HT-29 (cell line): ENCODE data around the gene ALDH1A3. TPM values are rescaled to one million over a fixed set of nuclear protein-coding genes. Genes with fewer than 3 reads are reported as not detected.

Experiments used
- DNase-seq: peaks from one replicate; pipeline ENCODE4 v3.0.0-alpha.2; 2015; ENCODE audit warnings: low spot score
- small RNA-seq: library from RNA; depleted of rRNA; stranded (forward); fragments of <200 nt; gene quantifications from one replicate; pipeline ENCODE3, GENCODE V24; 2014
- total RNA-seq: library from RNA; depleted of rRNA; stranded (reverse); fragments of >200 nt; shearing (Covaris generic); gene quantifications from 2 replicates; pipeline ENCODE4 v1.2.3, GENCODE V29; 2014; rRNA removed

The ALDH1A3 gene
- total RNA-seq, 1 experiment from 2014 or later: 21.0 TPM

GRCh38 chr15:100949691-100950090 lies 70.1 kb downstream of the ALDH1A3 start:
- no peak for DNase-seq

DNA sequence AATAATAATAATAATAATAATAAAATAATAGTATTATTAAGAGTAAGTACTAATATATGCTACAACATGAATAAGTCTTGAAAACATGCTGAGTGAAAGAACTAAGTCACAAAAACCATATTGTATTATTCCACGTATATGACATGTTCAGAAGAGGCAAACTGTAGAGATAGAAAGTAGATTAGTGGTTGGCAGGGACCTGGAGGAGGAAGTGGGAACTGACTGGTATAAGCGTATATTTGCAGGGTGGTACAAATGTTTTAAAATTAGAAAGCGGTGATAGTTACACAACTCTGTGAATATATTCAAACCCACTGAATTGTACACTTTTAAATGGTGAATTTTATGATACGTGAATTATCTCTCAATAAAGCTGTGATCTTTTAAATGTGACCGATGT lies 72.3 kb downstream of the ALDH1A3 start:
- no peak for DNase-seq

- no peak for DNase-seq
Measured at GRCh38 chr15:100952566-100952965, 72.9 kb downstream of the ALDH1A3 start.

DNA sequence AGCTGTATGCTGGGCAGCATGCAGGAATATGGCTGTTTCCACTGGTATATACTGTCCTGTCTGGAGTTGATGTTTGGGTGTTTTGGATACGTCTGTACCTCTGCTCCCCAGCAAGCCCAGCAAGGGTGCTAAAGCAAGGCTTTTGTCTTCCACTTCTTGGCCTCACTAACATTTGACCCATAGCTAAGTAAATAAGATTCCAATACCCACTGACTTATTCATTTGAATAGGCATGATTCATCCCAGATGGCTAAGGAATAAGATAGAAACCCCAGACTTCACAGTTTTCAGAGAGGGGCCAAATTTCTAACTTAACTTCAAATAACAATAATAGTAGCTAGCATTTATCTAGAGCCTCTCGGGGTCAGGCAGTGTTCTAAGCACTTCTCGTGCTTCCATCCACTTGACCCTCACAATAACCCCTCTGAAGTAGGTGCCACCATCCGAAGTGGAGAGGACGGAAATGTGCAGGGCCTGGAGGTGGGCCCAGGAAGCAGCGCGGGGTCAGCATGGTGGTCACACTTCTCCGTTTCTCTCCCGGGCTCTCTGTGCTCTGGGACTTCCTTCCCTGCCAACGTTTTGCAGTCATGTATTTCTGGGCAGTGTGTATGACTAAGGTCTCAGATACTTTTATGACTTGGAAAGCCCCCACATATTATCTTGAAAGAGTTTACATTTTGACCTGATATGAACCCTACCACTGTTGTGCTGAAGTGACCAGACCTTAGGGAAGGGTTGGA lies 78.9 kb downstream of the ALDH1A3 start:
- no peak for DNase-seq

- DNase-seq: no peak
Measured at GRCh38 chr15:100959066-100960050, 79.7 kb downstream of the ALDH1A3 start.

Small RNAs within 50 kb of the gene (small RNA-seq; reads per million reads assigned to genes)
- not detected for gene AC015712.3

Other genes with a start within 250 kb of the ALDH1A3 start
- 20.9 and 25.0 TPM in 2 replicates for gene LRRK1, start 39.5 kb downstream of the ALDH1A3 start, total RNA-seq